GM12892 (cell line): Measurements from ENCODE around the gene DOK4.

Experiments used
- POLR2A ChIP-seq: IDR thresholded peaks from 2 replicates; pipeline ENCODE4 v1.6.1; 2011; ENCODE audit warnings: low read depth, low read length, control low read depth
- POLR2AphosphoS5 ChIP-seq: IDR thresholded peaks from 2 replicates; pipeline ENCODE4 v1.6.1; 2011; ENCODE audit warnings: low read depth, low read length, control low read depth

DNA sequence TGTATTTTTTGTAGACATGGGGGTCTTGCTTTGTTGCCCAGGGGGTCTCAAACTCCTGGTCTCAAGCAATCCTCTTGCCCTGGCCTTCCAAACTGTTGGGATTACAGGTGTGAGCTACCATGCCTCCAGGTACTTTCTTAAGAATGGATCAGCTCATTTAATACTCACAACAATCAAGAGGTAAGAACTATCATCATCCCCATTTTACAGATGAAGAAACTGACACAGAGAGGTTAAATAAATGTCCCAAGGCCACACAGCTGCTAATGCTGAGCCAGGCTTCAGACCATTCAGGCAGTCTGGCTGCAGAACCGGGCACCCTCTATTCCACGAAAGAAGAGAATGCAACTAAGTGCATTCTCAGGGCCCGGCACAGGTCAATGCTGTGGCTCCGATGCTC, 28.1 kb upstream of the DOK4 start:
- TF ChIP-seq POLR2A, result no peak
- no peak for TF ChIP-seq POLR2AphosphoS5
